Aorta (tissue), 5 donors: ENCODE data around the gene LENG1. TPM values are rescaled to one million over a fixed set of nuclear protein-coding genes. Genes with fewer than 3 reads are reported as not detected.

Source experiments
- ATAC-seq: fragments of 200-7000 bp; cut with Tn5 transposase; one replicate; pipeline ENCODE4 v1.9.1; 2022; ENCODE audit warnings: moderate library complexity; ENCODE audit not compliant: low FRiP score
- DNase-seq, 2 donors: peaks; one replicate each; pipeline ENCODE4 v3.0.0-alpha.2; 2020
- H3K27ac ChIP-seq, 2 donors: one replicate each; pipeline ENCODE4 v1.5.1; 2013; ENCODE audit warnings: low read length in 2 of 2, mild to moderate bottlenecking in 2 of 2, moderate library complexity in 2 of 2, control low read depth in 1 of 2, inconsistent platforms in 1 of 2, low read depth in 1 of 2
- H3K27me3 ChIP-seq, 2 donors: one replicate each; pipeline ENCODE4 v1.6.1; 2013; ENCODE audit warnings: control low read depth in 1 of 2, low read length in 1 of 2, mild to moderate bottlenecking in 1 of 2, moderate library complexity in 1 of 2; ENCODE audit not compliant: insufficient read depth in 2 of 2, control insufficient read depth in 1 of 2
- H3K36me3 ChIP-seq, 2 donors: one replicate each; pipeline ENCODE4 v1.6.1; 2013; ENCODE audit warnings: control low read depth in 1 of 2, low read length in 1 of 2, mild to moderate bottlenecking in 1 of 2; ENCODE audit not compliant: insufficient read depth in 2 of 2, control insufficient read depth in 1 of 2
- H3K4me1 ChIP-seq, 2 donors: one replicate each; pipeline ENCODE4 v1.6.1; 2013; ENCODE audit warnings: low read length in 2 of 2, control low read depth in 1 of 2, mild to moderate bottlenecking in 1 of 2, moderate library complexity in 1 of 2; ENCODE audit not compliant: insufficient read depth in 2 of 2, control insufficient read depth in 1 of 2
- H3K4me3 ChIP-seq, 2 donors: one replicate each; pipeline ENCODE4 v1.5.1; 2013; ENCODE audit warnings: low read length in 2 of 2, control low read depth in 1 of 2, mild to moderate bottlenecking in 1 of 2
- H3K9me3 ChIP-seq: one replicate; pipeline ENCODE4 v1.6.1; 2013; ENCODE audit warnings: mild to moderate bottlenecking, low read length; ENCODE audit not compliant: control insufficient read depth
- WGBS, 2 donors: extraction: QIAGEN DNeasy Blood & Tissue Kit; methylation state at CpG; one replicate each; pipeline ENCODE4 v1.1.7; 2013; 5-methylcytosine and 5-hydroxymethylcytosine counted together
- intact Hi-C, 2 donors: fragments of 100-400 bp; cut with DNase I; formaldehyde crosslinking; loops; one replicate each; pipeline versions ENCODE4 v1.14.2 to v1.15.0; 2022
- polyA plus RNA-seq, 2 donors: library from polyadenylated mRNA; stranded (reverse); fragments of 200-250 nt; gene quantifications; one replicate each; pipeline ENCODE4 v1.2.3, GENCODE V29; 2013
- total RNA-seq, 2 donors: library from RNA; stranded (reverse); fragmentation: NEBNext Ultra II Directional; extraction: Animal tissue kit (Norgen Biotek cat#: 25700); gene quantifications; one replicate each; pipeline ENCODE4 v1.2.1, GENCODE V29; 2021
- donor health status: healthy with polysubstance abuse.
- donor health status: Bipolar disorder and iron deficiency.
- donor health status: DM: no; HTN: no; CAD: no.
- donor health status: DM: no; HTN: no; CAD: no.
- donor health status: DM: yes; HTN: yes; CAD: no.

Gene LENG1
- total and polyA plus RNA-seq, 4 donors = 5.7 to 10.1 (median 6.8) TPM

DNA sequence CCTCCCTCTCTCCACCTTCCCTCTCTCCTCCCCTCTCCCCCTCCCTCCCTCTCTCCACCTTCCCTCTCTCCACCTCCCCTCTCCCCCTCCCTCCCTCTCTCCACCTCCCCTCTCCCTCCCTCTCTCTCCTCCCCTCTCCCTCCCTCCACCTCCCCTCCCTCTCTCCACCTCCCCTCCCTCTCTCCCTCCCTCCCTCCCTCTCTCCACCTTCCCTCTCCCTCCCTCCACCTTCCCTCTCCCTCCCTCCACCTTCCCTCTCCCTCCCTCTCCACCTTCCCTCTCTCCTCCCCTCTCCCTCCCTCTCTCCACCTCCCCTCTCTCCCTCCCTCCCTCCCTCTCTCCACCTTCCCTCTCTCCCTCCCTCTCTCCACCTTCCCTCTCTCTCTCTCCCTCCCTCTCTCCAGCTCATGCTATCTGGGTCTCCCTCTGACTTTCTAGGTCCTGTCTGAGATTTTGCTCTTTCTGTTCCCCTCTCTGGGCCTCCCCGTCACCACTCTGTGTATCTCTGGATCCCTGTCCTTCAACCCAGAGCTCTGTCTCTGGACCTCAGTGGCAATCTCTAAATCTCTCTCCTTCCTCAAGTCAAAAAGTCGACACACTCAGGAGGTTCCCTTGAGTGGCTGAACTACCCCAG is 25.4 kb downstream of the LENG1 start:
- Histone ChIP-seq H3K27ac (no peak overlapping the region), H3K4me3 (no peak overlapping the region), H3K36me3 (peaks cover 0 to 9% of the 10 kb centered on the region in 2 donors), H3K4me1 (no peaks in the 10 kb centered on the region), H3K27me3 (no peaks in the 10 kb centered on the region), H3K9me3 (no peaks in the 10 kb centered on the region)
- 78 to 84% methylated on average over 2 of the region's 2 CpGs for WGBS, 2 donors
- intact Hi-C loops = no loop called here
- no peak for ATAC-seq
- DNase-seq = no peak

DNA sequence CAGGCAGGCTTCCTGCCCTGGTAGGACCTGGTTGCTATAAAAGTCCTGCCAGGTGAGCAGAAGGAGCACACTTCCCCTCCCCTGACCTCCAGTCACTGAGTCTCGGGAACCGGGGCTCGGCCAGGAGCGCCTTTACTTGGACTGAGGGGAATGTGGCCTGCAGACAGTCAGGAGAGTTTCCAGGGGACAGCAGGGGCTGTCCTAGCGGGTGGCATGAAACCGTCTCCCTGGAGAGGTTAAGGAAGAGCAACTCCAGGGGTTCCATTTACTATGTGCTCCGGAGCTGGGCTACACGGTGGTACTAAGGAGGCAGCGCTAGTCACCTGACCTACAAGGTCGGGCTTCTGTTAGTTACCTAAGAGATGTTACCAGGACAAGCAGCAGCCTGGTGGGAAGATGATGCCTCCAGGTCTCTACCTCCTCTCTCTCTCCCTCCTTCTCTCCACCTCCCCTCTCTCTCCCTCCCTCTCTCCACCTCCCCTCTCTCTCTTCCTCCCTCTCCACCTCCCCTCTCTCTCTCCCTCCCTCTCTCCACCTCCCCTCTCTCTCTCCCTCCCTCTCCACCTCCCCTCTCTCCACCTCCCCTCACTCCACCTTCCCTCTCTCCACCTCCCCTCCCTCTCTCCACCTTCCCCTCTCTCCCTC is 26.1 kb downstream of the LENG1 start:
- no peak overlapping the region for H3K4me3 ChIP-seq
- H3K27ac ChIP-seq = no peak overlapping the region
- intact Hi-C loops = no loop called here
- DNase-seq (no peak), ATAC-seq (no peak)
- H3K4me1 ChIP-seq = no peaks in the 10 kb centered on the region
- H3K27me3 ChIP-seq = no peaks in the 10 kb centered on the region
- WGBS, 2 donors = 86 to 92% methylated on average over 9 to 10 of the region's 10 CpGs
- peaks cover 0 to 10% of the 10 kb centered on the region in 2 donors for H3K36me3 ChIP-seq
- no peaks in the 10 kb centered on the region for H3K9me3 ChIP-seq

DNA sequence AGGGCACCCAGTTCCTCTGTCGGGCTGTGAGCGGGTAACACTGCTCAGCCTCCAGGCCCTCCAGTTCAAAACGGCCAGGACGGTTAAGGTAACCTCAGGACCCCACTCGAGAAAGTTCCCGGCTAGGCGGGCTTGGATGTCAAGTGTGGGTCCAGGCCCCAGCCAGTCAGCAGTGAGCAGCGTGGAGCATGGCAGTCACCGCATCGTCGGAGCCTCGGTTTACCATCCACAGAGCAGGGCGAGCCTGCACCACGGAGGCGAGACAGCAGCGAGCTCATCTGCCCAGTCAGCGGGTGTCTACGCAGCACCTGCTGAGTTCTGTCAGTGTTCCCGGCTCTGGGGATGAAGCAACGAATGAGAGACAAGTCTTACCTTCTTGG is 29.9 kb downstream of the LENG1 start:
- Histone ChIP-seq H3K9me3 (no peaks in the 10 kb centered on the region), H3K27ac (no peak overlapping the region), H3K36me3 (peaks cover 0 to 15% of the 10 kb centered on the region in 2 donors), H3K27me3 (no peaks in the 10 kb centered on the region), H3K4me3 (no peak overlapping the region), H3K4me1 (no peaks in the 10 kb centered on the region)
- intact Hi-C loops = no loop called here
- DNase-seq (no peak), ATAC-seq (no peak)
- 95 to 97% methylated on average over 20 of the region's 20 CpGs for WGBS, 2 donors

DNA sequence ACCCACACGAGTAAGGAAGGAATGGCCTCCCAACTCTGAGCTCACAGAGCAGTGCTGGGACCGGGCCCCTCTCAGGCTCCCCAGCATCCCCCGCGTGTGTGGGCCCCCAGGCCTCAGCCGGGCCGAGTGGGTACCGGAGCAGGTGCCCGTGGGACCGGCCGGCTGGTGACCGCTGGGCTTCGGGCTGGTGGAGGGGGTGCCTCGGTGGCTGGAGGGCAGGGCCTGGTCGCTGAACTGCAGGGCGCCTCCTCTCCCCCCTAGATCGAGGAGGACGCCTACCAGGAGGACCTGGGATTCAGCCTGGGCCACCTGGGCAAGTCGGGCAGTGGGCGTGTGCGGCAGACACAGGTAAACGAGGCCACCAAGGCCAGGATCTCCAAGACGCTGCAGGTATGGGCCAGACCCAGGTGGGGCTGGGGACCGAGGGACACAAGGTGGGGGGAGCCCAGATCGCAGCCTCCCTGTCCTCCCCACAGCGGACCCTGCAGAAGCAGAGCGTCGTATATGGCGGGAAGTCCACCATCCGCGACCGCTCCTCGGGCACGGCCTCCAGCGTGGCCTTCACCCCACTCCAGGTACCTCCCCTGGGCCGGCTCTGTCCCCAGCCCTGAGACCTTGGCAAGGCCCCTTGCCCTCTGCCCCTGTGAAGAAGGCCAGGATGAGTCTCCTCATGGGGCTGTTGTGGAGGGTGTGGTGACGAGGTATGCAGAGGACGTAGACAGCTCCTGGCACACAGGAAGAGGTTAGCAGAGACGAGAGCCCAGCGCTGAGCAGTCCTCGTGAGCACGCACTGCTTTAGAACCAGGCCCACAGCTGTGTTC is 30.5 kb downstream of the LENG1 start:
- WGBS, 2 donors = 95 to 96% methylated on average over 31 to 41 of the region's 41 CpGs
- peaks cover 0 to 18% of the 10 kb centered on the region in 2 donors for H3K36me3 ChIP-seq
- intact Hi-C loops = no loop called here
- H3K4me3 ChIP-seq = no peak overlapping the region
- no peaks in the 10 kb centered on the region for H3K9me3 ChIP-seq
- H3K4me1 ChIP-seq = no peaks in the 10 kb centered on the region
- H3K27ac ChIP-seq = no peak overlapping the region
- ATAC-seq (no peak), DNase-seq (no peak)
- no peaks in the 10 kb centered on the region for H3K27me3 ChIP-seq

DNA sequence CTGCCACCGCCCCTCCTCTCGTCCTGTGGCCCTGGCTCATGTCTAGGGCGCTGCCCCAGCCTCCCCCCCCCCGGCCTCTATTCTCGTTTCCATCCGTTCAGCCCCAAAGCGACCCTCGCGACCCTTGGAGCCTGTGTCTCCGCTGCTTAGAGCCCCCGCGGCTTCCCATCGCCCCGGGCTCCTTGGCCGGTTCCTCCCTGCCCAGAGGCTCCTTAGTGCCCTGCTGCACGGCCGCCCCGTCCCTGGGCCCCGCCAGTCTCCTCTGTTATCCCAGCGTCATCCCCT is 31.1 kb downstream of the LENG1 start:
- WGBS, 2 donors = 86 to 92% methylated on average over 17 to 20 of the region's 20 CpGs
- no peaks in the 10 kb centered on the region for H3K27me3 ChIP-seq
- DNase-seq = no peak
- peaks cover 0 to 24% of the 10 kb centered on the region in 2 donors for H3K36me3 ChIP-seq
- no peak for ATAC-seq
- H3K27ac ChIP-seq = no peak overlapping the region
- H3K4me1 ChIP-seq = no peaks in the 10 kb centered on the region
- no peaks in the 10 kb centered on the region for H3K9me3 ChIP-seq
- intact Hi-C loops = no loop called here
- H3K4me3 ChIP-seq = no peak overlapping the region

DNA sequence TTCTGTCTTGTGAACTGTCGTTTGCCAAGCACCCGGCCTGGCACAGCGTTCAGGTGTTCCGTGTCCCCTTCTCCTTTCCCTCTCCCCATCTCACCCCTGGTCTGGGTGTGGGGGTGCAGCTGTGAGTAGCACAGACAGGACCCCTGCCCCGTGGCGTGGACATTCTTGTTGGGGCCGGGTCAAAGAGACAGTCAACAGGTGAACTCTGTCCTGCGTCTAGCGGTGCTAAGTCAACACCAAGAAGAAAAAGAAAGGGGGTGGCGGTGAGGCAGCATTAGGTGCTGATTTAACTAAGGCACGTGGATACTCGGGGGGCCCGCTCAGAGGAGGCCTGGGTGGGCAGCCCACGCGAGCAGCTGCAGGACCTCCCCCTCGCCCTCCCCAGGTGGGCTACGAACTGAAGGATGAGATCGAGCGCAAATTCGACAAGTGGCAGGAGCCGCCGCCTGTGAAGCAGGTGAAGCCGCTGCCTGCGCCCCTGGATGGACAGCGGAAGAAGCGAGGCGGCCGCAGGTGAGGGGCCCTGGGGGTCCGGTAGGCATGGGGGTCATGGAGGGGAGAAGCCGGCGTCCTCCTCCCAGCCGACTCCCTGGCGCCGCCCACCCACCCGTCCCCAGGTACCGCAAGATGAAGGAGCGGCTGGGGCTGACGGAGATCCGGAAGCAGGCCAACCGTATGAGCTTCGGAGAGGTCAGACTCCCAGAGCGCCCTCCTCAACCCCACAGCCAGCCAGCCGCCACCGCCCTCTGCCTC is 31.7 kb downstream of the LENG1 start:
- 91 to 92% methylated on average over 42 to 44 of the region's 44 CpGs for WGBS, 2 donors
- no peaks in the 10 kb centered on the region for H3K9me3 ChIP-seq
- H3K4me3 ChIP-seq = no peak overlapping the region
- ATAC-seq = no peak
- H3K4me1 ChIP-seq = no peaks in the 10 kb centered on the region
- H3K27me3 ChIP-seq = no peaks in the 10 kb centered on the region
- peaks cover 0 to 28% of the 10 kb centered on the region in 2 donors for H3K36me3 ChIP-seq
- intact Hi-C loops = no loop called here
- no peak overlapping the region for H3K27ac ChIP-seq
- DNase-seq = no peak

DNA sequence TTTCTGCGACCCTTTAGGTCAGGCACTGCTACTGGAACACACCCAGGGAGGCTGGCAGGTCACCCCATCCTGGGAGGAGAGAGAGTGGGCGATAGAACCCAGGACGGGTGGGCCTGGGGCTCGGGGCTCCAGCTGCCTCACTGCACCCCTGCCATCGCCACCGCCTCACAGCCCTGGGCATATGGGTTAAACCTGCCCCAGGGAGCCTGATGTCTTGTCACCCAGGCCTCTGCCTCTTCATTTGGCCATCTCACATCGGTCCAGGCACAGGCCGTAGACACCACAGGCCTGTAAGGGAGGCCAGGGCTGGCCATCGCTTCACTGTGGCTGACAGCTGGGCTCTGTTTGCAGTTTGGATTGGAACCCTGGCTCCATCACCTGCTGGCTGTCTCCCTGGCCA is 33.8 kb downstream of the LENG1 start:
- Histone ChIP-seq H3K27me3 (no peaks in the 10 kb centered on the region), H3K4me1 (no peaks in the 10 kb centered on the region), H3K4me3 (no peak overlapping the region), H3K27ac (no peak overlapping the region), H3K36me3 (peaks cover 0 to 29% of the 10 kb centered on the region in 2 donors), H3K9me3 (no peaks in the 10 kb centered on the region)
- WGBS, 2 donors = 88 to 91% methylated on average over 9 of the region's 9 CpGs
- intact Hi-C loops = no loop called here
- DNase-seq (no peak), ATAC-seq (no peak)

DNA sequence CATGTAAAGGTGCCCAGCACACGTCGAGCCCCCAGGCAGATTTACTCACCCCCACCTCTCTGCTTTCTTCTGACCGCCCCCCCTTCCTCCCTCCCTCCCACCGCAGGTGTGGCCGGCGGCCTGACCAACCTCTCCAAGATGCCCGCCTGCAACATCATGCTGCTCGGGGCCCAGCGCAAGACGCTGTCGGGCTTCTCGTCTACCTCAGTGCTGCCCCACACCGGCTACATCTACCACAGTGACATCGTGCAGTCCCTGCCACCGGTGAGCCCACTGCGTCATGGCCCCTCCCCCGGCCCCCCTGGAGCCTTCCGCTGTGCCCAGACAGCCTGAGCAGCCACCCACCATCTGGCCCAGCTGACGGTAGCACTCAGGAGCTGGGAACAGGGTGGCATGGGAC is 35.1 kb downstream of the LENG1 start:
- Histone ChIP-seq H3K27ac (no peak overlapping the region), H3K4me1 (no peaks in the 10 kb centered on the region), H3K4me3 (no peak overlapping the region), H3K36me3 (peaks cover 0 to 26% of the 10 kb centered on the region in 2 donors), H3K9me3 (no peaks in the 10 kb centered on the region), H3K27me3 (no peaks in the 10 kb centered on the region)
- DNase-seq (no peak), ATAC-seq (no peak)
- WGBS, 2 donors = 87 to 91% methylated on average over 18 to 19 of the region's 19 CpGs
- intact Hi-C loops = no loop called here
